COLO829 (cell line): ENCODE data around the gene LEKR1.
"Not testable (repeated sequence)": the region's sequence is repeated elsewhere in the genome, so short reads cannot be mapped to it uniquely, and the experiment has no call there.

Experiments used
- DNase-seq: peaks from one replicate; pipeline ENCODE4 v3.0.0; 2012; ENCODE audit warnings: low spot score

LEKR1 gene

GRCh38 chr3:156808025-156808424 lies 18.1 kb upstream of the LEKR1 start:
- no peak for DNase-seq

GRCh38 chr3:156811089-156811862 lies 14.9 kb upstream of the LEKR1 start:
- no peak for DNase-seq

GRCh38 chr3:156812521-156813335 lies 13.4 kb upstream of the LEKR1 start:
- no peak for DNase-seq

- DNase-seq, result no peak
Measured at GRCh38 chr3:156814295-156814694, 11.9 kb upstream of the LEKR1 start.

- DNase-seq, result no peak
Measured at GRCh38 chr3:156816091-156816793, 9.9 kb upstream of the LEKR1 start.

- DNase-seq, result peak; percentile 69
Measured at GRCh38 chr3:156816794-156817645, 9.1 kb upstream of the LEKR1 start.

GRCh38 chr3:156817646-156818272 lies 8.4 kb upstream of the LEKR1 start:
- DNase-seq, result no peak

GRCh38 chr3:156818273-156818651 lies 7.9 kb upstream of the LEKR1 start:
- no peak for DNase-seq

GRCh38 chr3:156818890-156819289 lies 7.3 kb upstream of the LEKR1 start:
- no peak for DNase-seq

GRCh38 chr3:156819842-156820691 lies 6.1 kb upstream of the LEKR1 start:
- DNase-seq, result no peak

GRCh38 chr3:156820692-156821080 lies 5.5 kb upstream of the LEKR1 start:
- no peak for DNase-seq

GRCh38 chr3:156822626-156823260 lies 3.4 kb upstream of the LEKR1 start:
- DNase-seq, result not testable (repeated sequence)

GRCh38 chr3:156825795-156826143 lies 384 bp upstream of the LEKR1 start:
- no peak for DNase-seq

GRCh38 chr3:156826896-156827882 lies 1.0 kb downstream of the LEKR1 start:
- DNase-seq, result no peak

GRCh38 chr3:156831006-156831405 lies 4.9 kb downstream of the LEKR1 start:
- DNase-seq, result no peak

- DNase-seq, result no peak
Measured at GRCh38 chr3:156834435-156834834, 8.3 kb downstream of the LEKR1 start.

GRCh38 chr3:156834962-156835535 lies 8.9 kb downstream of the LEKR1 start:
- no peak for DNase-seq

GRCh38 chr3:156836701-156837100 lies 10.5 kb downstream of the LEKR1 start:
- no peak for DNase-seq
